DOHH2 (cell line): Measurements from ENCODE around the gene PCYT2.

Source experiments
- H3F3A ChIP-seq: fragments of 200-600 bp; sonication (generic), shearing (Covaris generic); 2 replicates; pipeline ENCODE4 v1.6.0; 2016; ENCODE audit warnings: antibody characterized with exemption, mild to moderate bottlenecking; ENCODE audit not compliant: control insufficient read depth, insufficient read depth
- H3K27ac ChIP-seq: fragments of 200-600 bp; sonication (generic); 2 replicates; pipeline ENCODE4 v1.5.1; 2014; ENCODE audit warnings: low read depth, mild to moderate bottlenecking, low read length, moderate library complexity
- H3K27me3 ChIP-seq: fragments of 200-600 bp; sonication (generic); 2 replicates; pipeline ENCODE4 v1.6.1; 2014; ENCODE audit warnings: mild to moderate bottlenecking, low read length, mixed read lengths; ENCODE audit not compliant: control insufficient read depth
- H3K36me3 ChIP-seq: fragments of 200-600 bp; sonication (generic); 2 replicates; pipeline ENCODE4 v1.6.1; 2014; ENCODE audit warnings: mild to moderate bottlenecking, low read length, moderate library complexity, mixed read lengths; ENCODE audit not compliant: control insufficient read depth
- H3K4me1 ChIP-seq: fragments of 200-600 bp; sonication (generic); 2 replicates; pipeline ENCODE4 v1.6.1; 2014; ENCODE audit warnings: mild to moderate bottlenecking, low read length, mixed read lengths; ENCODE audit not compliant: control insufficient read depth
- H3K4me2 ChIP-seq: fragments of 200-600 bp; sonication (generic); 2 replicates; pipeline ENCODE4 v1.6.0; 2014; ENCODE audit warnings: mild to moderate bottlenecking, low read length, moderate library complexity
- H3K4me3 ChIP-seq: fragments of 200-600 bp; sonication (generic); 2 replicates; pipeline ENCODE4 v1.5.1; 2014; ENCODE audit warnings: mild to moderate bottlenecking, low read length, mixed read lengths
- H3K79me2 ChIP-seq: fragments of 200-600 bp; sonication (generic); 2 replicates; pipeline ENCODE4 v1.6.1; 2014; ENCODE audit warnings: mild to moderate bottlenecking, low read length, mixed read lengths; ENCODE audit not compliant: control insufficient read depth
- H3K9me2 ChIP-seq: fragments of 200-600 bp; sonication (generic); replicated peaks from 2 replicates; pipeline ENCODE4 v1.6.1; 2014; ENCODE audit warnings: mild to moderate bottlenecking, low read length, mixed read lengths; ENCODE audit not compliant: control insufficient read depth
- H3K9me3 ChIP-seq: fragments of 200-600 bp; sonication (generic); 2 replicates; pipeline ENCODE4 v1.6.1; 2014; ENCODE audit warnings: antibody characterized with exemption, low read length, mixed read lengths; ENCODE audit not compliant: control insufficient read depth, insufficient read depth
- H4K20me1 ChIP-seq: fragments of 200-600 bp; sonication (generic); 2 replicates; pipeline ENCODE4 v1.6.0; 2014; ENCODE audit warnings: low read depth, mild to moderate bottlenecking, antibody characterized with exemption, low read length, moderate library complexity; ENCODE audit not compliant: control insufficient read depth, insufficient read depth
- CTCF ChIP-seq: fragments of 200-600 bp; sonication (generic); IDR thresholded peaks from one replicate; pipeline ENCODE4 v1.5.1; 2014; ENCODE audit warnings: antibody characterized with exemption, mild to moderate bottlenecking, low read depth, low read length; ENCODE audit not compliant: poor library complexity, severe bottlenecking
- EZH2phosphoT487 ChIP-seq: fragments of 200-600 bp; sonication (generic); IDR thresholded peaks from 2 replicates; pipeline ENCODE4 v1.6.1; 2017; ENCODE audit warnings: borderline replicate concordance, mild to moderate bottlenecking, antibody characterized with exemption, low read length, moderate library complexity, mixed read lengths

PCYT2 gene

DNA sequence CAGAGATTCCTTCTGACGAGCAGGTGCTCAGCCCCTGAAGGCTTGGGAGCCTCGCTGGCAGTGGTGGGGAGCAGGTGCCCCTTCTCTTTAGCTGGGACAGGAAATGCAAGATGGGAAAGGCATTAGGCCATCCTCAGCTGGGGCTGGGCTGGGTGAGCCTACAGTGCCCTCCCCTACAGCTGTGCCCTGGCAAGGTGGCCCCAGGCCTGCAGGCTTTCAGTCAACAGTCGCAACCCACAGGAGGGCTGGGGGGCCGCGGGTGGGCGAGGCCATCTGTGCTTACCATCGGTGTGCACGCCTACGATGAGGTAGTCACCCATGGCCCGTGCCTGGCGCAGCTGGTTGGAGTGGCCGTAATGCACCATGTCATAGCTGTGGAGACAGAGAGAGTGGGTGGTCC, 2.0 kb downstream of the PCYT2 start:
- Histone ChIP-seq H4K20me1 (peaks cover 2% of the 10 kb centered on the region; the same call in 1 of the 2 replicates), H3K4me3 (no peak overlapping the region), H3K9me2 (no peaks in the 10 kb centered on the region), H3K9me3 (no peaks in the 10 kb centered on the region), H3F3A (peaks cover 10% of the 10 kb centered on the region), H3K4me2 (peak overlapping the region; percentile 93; the same call in 1 of the 2 replicates), H3K36me3 (peaks cover 71% of the 10 kb centered on the region), H3K79me2 (peaks cover 17% of the 10 kb centered on the region), H3K4me1 (peaks cover 17% of the 10 kb centered on the region), H3K27ac (no peak overlapping the region), H3K27me3 (no peaks in the 10 kb centered on the region)
- TF ChIP-seq CTCF (no peak), EZH2phosphoT487 (no peak)

DNA sequence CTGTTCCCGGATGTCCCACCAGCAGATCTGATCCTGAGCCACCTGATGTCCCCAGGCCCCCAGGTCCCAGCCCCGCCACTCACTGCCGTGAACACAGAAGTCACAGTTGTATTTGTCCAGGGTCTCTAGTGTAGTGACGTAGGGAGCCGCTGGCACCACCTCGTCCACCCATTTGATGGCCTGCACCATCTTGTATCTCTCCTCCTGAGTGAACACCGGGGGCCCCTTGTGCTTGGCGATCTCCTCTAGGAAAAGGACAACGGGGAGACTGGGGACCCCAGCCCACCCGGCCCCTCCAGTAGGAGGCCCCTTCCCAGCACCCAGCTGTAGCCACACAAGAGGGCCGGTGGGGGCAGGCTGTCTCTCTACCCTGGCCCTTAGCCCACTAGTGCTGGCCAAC, 2.4 kb downstream of the PCYT2 start:
- H3K4me2 ChIP-seq: no peak overlapping the region
- peaks cover 71% of the 10 kb centered on the region for H3K36me3 ChIP-seq
- H3K27me3 ChIP-seq: no peaks in the 10 kb centered on the region
- peaks cover 10% of the 10 kb centered on the region for H3F3A ChIP-seq
- H4K20me1 ChIP-seq: no peaks in the 10 kb centered on the region; the same call in 1 of the 2 replicates
- H3K27ac ChIP-seq: no peak overlapping the region
- no peak for TF ChIP-seq CTCF
- H3K4me3 ChIP-seq: no peak overlapping the region
- H3K9me3 ChIP-seq: no peaks in the 10 kb centered on the region
- no peaks in the 10 kb centered on the region for H3K9me2 ChIP-seq
- H3K4me1 ChIP-seq: peaks cover 17% of the 10 kb centered on the region
- H3K79me2 ChIP-seq: peaks cover 17% of the 10 kb centered on the region

GRCh38 chr17:81907219-81908145, 3.7 kb downstream of the PCYT2 start:
- no peaks in the 10 kb centered on the region; the same call in 1 of the 2 replicates for H4K20me1 ChIP-seq
- peaks cover 63% of the 10 kb centered on the region for H3K36me3 ChIP-seq
- peaks cover 17% of the 10 kb centered on the region for H3K4me1 ChIP-seq

More at GRCh38 chr17:81907219-81908145, 3.7 kb downstream of the PCYT2 start:
- no peaks in the 10 kb centered on the region for H3K9me2 ChIP-seq
- H3K4me2 ChIP-seq: no peak overlapping the region
- peaks cover 17% of the 10 kb centered on the region for H3K79me2 ChIP-seq
- no peak overlapping the region for H3K27ac ChIP-seq
- TF ChIP-seq CTCF: peak; percentile 37
- TF ChIP-seq EZH2phosphoT487: no peak
- peaks cover 6% of the 10 kb centered on the region; the same call in 1 of the 2 replicates for H3F3A ChIP-seq
- H3K27me3 ChIP-seq: no peaks in the 10 kb centered on the region
- no peak overlapping the region for H3K4me3 ChIP-seq
- H3K9me3 ChIP-seq: no peaks in the 10 kb centered on the region
